Parathyroid adenoma (tissue), 2 donors: ENCODE results near the gene MMAB.

ENCODE experiments used
- H2AFZ ChIP-seq: fragments of 300-600 bp; sonication (generic); one replicate; pipeline ENCODE4 v1.7.0; 2017; ENCODE audit warnings: antibody characterized with exemption, mild to moderate bottlenecking
- H3K27ac ChIP-seq: fragments of 300-600 bp; sonication (generic); one replicate; pipeline ENCODE4 v1.7.0; 2017
- H3K27me3 ChIP-seq: fragments of 300-600 bp; sonication (generic); one replicate; pipeline ENCODE4 v1.7.0; 2017; ENCODE audit warnings: low read length; ENCODE audit not compliant: control insufficient read depth, insufficient read depth
- H3K36me3 ChIP-seq: fragments of 300-600 bp; sonication (generic); one replicate; pipeline ENCODE4 v1.7.0; 2017; ENCODE audit warnings: low read length; ENCODE audit not compliant: control insufficient read depth, insufficient read depth
- H3K4me1 ChIP-seq: fragments of 300-600 bp; sonication (generic); one replicate; pipeline ENCODE4 v1.7.0; 2017; ENCODE audit warnings: control low read depth
- H3K4me2 ChIP-seq: fragments of 300-600 bp; sonication (generic); one replicate; pipeline ENCODE4 v1.7.0; 2017; ENCODE audit warnings: low read length
- H3K4me3 ChIP-seq: fragments of 300-600 bp; sonication (generic); one replicate; pipeline ENCODE4 v1.7.0; 2017; ENCODE audit warnings: low read depth, low read length
- H3K79me2 ChIP-seq: fragments of 300-600 bp; sonication (generic); one replicate; pipeline ENCODE4 v1.7.0; 2017; ENCODE audit warnings: control low read depth
- H3K9ac ChIP-seq: fragments of 300-600 bp; sonication (generic); one replicate; pipeline ENCODE4 v1.7.0; 2017; ENCODE audit warnings: mild to moderate bottlenecking
- H3K9me3 ChIP-seq: fragments of 300-600 bp; sonication (generic); one replicate; pipeline ENCODE4 v1.7.0; 2017; ENCODE audit warnings: low read length; ENCODE audit not compliant: control insufficient read depth
- CTCF ChIP-seq: fragments of 300-600 bp; sonication (generic); IDR thresholded peaks from one replicate; pipeline ENCODE4 v1.7.0; 2017; ENCODE audit warnings: antibody characterized with exemption, mild to moderate bottlenecking
- donor health status: primary hyperparathyroidism.

Gene MMAB

DNA sequence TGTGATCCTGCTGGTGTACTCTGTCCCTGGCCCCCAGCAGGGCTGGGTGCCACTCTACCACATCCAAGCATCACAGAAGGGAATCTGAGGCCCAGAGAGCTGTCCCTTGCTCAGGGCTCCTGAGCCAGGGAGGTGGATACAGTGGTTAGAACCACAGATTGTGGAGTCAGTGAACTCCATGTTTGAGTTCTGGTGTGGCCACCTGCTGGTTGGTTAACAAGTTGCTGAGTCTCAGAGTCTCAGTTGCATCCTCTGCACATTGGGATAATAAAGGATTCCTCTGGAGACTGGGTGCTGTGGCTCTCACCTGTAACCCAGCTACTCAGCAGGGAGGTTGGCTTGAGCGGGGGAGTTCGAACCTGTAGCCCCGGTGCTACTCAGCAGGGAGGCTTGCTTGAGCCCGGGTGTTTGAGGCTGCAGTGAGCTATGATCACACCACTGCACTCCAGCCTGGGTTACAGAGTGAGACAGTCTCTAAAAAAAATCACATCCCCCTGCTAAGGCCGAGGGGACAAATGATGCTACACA is 39.7 kb upstream of the MMAB start:
- Histone ChIP-seq H3K36me3 (no peaks in the 10 kb centered on the region), H3K4me3 (no peak overlapping the region), H3K9me3 (no peaks in the 10 kb centered on the region), H3K4me1 (no peaks in the 10 kb centered on the region), H3K27ac (no peak overlapping the region), H2AFZ (no peak overlapping the region), H3K79me2 (no peaks in the 10 kb centered on the region), H3K4me2 (no peak overlapping the region), H3K27me3 (no peaks in the 10 kb centered on the region), H3K9ac (no peak overlapping the region)
- TF ChIP-seq CTCF, result no peak

GRCh38 chr12:109612003-109612402 is 38.7 kb upstream of the MMAB start:
- H3K4me3 ChIP-seq, result no peak overlapping the region
- H3K9ac ChIP-seq, result no peak overlapping the region
- H3K4me1 ChIP-seq, result peaks cover under 1% of the 10 kb centered on the region
- no peaks in the 10 kb centered on the region for H3K27me3 ChIP-seq
- no peaks in the 10 kb centered on the region for H3K79me2 ChIP-seq
- no peaks in the 10 kb centered on the region for H3K9me3 ChIP-seq
- H3K4me2 ChIP-seq, result no peak overlapping the region
- no peaks in the 10 kb centered on the region for H3K36me3 ChIP-seq
- H2AFZ ChIP-seq, result no peak overlapping the region
- no peak overlapping the region for H3K27ac ChIP-seq
- no peak for TF ChIP-seq CTCF

- Histone ChIP-seq H3K27me3 (no peaks in the 10 kb centered on the region), H3K9ac (no peak overlapping the region), H3K4me1 (peaks cover 7% of the 10 kb centered on the region), H3K36me3 (no peaks in the 10 kb centered on the region), H3K4me2 (no peak overlapping the region), H3K9me3 (no peaks in the 10 kb centered on the region), H3K27ac (no peak overlapping the region), H3K4me3 (no peak overlapping the region), H3K79me2 (no peaks in the 10 kb centered on the region), H2AFZ (no peak overlapping the region)
- no peak for TF ChIP-seq CTCF
Observed at GRCh38 chr12:109611223-109611622, 37.9 kb upstream of the MMAB start.

DNA sequence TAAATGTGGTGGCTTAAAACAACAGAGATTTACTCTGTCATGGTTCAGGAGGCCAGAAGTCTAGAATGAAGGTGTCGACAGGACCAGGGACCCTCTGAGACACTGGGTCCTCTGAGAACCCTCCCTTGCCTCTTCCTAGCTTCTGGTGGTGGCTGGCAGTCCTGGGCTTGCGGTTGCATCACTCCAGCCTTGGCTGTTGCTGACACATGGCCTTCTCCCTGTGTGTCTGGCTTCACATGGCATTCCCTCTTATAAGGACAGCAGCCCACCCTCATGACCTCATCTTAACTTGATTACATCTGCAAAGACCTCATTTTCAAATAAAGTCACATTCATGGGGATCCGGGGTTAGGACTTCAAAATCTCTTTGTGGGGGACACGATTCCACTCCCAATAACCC is 37.2 kb upstream of the MMAB start:
- no peaks in the 10 kb centered on the region for H3K36me3 ChIP-seq
- H3K27ac ChIP-seq, result no peak overlapping the region

More for the DNA sequence above, 37.2 kb upstream of the MMAB start:
- Histone ChIP-seq H3K27me3 (no peaks in the 10 kb centered on the region), H3K4me2 (no peak overlapping the region), H3K79me2 (no peaks in the 10 kb centered on the region), H3K9me3 (no peaks in the 10 kb centered on the region), H3K4me3 (no peak overlapping the region), H2AFZ (no peak overlapping the region), H3K9ac (no peak overlapping the region), H3K4me1 (peaks cover 9% of the 10 kb centered on the region)
- TF ChIP-seq CTCF, result no peak
